ENCODE results near the gene ATP6V1C2. TPM values are rescaled to one million over a fixed set of nuclear protein-coding genes. Genes with fewer than 3 reads are reported as not detected.

The ATP6V1C2 gene
- total and polyA plus RNA-seq, 2 of the 4 experiments (the other 2 are of a cell fraction) = not detected

DNA sequence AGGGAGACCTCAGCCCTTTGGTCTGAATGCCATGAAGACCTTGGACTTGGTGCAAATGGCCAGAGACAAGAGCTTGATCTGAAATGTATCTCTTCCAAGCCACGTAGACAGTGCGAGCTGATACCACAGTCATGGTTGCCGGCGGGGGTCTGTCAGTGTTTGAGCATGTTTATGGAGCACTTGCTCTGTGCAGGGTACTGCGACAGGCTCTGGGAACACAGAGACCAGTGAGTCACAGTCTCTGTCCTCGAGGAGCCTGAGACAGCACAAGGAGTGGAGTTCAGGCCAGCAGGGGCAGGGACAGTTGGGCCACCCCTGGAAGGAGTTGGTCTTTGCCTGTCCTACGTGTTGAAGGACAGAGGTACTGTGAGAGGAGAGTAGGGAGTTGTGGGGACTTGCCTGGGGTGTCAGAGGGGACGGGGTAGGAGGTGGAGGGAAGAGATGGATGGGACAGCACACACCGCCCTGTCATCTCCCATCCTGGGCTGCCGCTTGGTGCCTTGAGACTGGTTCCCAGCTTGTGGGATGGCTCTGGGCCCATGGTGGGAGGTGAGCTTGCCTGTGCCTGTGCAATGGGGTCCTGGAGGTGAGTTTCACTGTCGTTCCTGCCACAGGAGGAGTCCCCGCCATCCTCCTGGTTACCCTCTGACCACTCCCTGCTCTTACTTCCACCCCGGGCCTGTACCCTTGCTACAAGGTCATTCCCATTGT is 39.5 kb downstream of the ATP6V1C2 start:
- Histone ChIP-seq H2BK20ac (ENCODE audit: low read depth, low read length) (no peak overlapping the region), H3K14ac (replicated peaks; ENCODE audit: low read depth, low read length) (no peak overlapping the region), H4K91ac (ENCODE audit: insufficient read depth, low read depth, low read length) (no peak overlapping the region), H2BK5ac (ENCODE audit: low read depth, low read length, poor library complexity, severe bottlenecking) (no peak overlapping the region), H3K4ac (ENCODE audit: low read depth, low read length) (no peak overlapping the region), H3K36me3 (ENCODE audit: control insufficient read depth, insufficient read depth, low read length) (no peaks in the 10 kb centered on the region), H2AFZ (replicated peaks; ENCODE audit: low read length, poor library complexity) (no peak overlapping the region), H4K20me1 (ENCODE audit: insufficient read depth, low read length) (no peaks in the 10 kb centered on the region), H2AK5ac (ENCODE audit: low read depth, low read length) (no peak overlapping the region), H4K5ac (ENCODE audit: low read depth, low read length) (no peak overlapping the region), H3K27me3 (ENCODE audit: control insufficient read depth, insufficient read depth, low read length) (peaks cover 28% of the 10 kb centered on the region; the same call in 1 of the 2 replicates), H3K4me3 (ENCODE audit: insufficient read depth, low read depth, low read length) (no peak overlapping the region), H3K4me2 (ENCODE audit: low read depth, low read length) (no peak overlapping the region), H3K9me3 (ENCODE audit: control insufficient read depth, insufficient read depth, low read length) (no peaks in the 10 kb centered on the region), H3K27ac (ENCODE audit: insufficient read depth, low read length) (no peak overlapping the region), H4K8ac (ENCODE audit: low read depth in 2 of 2, low read length in 2 of 2) (no peak overlapping the region), H2BK120ac (ENCODE audit: low read depth, low read length) (no peak overlapping the region), H3K79me1 (ENCODE audit: low read depth in 1 of 2, low read length in 2 of 2) (no peaks in the 10 kb centered on the region), H3K9me1 (ENCODE audit: insufficient read depth, low read length) (no peaks in the 10 kb centered on the region), H3K23ac (ENCODE audit: low read depth, low read length) (no peak overlapping the region), H3K18ac (ENCODE audit: low read depth, low read length) (no peak overlapping the region), H2AK9ac (replicated peaks; ENCODE audit: low read depth, low read length, poor library complexity) (no peak overlapping the region), H3K9ac (ENCODE audit: low read depth, low read length) (no peak overlapping the region), H3K56ac (ENCODE audit: extremely low read depth, insufficient read depth, low read length) (no peak overlapping the region), H2BK15ac (ENCODE audit: low read depth, low read length) (no peak overlapping the region), H3K4me1 (ENCODE audit: control insufficient read depth, insufficient read depth, low read length) (no peaks in the 10 kb centered on the region)
- TF ChIP-seq, protein P1, sequence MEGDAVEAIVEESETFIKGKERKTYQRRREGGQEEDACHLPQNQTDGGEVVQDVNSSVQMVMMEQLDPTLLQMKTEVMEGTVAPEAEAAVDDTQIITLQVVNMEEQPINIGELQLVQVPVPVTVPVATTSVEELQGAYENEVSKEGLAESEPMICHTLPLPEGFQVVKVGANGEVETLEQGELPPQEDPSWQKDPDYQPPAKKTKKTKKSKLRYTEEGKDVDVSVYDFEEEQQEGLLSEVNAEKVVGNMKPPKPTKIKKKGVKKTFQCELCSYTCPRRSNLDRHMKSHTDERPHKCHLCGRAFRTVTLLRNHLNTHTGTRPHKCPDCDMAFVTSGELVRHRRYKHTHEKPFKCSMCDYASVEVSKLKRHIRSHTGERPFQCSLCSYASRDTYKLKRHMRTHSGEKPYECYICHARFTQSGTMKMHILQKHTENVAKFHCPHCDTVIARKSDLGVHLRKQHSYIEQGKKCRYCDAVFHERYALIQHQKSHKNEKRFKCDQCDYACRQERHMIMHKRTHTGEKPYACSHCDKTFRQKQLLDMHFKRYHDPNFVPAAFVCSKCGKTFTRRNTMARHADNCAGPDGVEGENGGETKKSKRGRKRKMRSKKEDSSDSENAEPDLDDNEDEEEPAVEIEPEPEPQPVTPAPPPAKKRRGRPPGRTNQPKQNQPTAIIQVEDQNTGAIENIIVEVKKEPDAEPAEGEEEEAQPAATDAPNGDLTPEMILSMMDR (conservative IDR thresholded peaks at IDR 0.05; ENCODE audit: low read depth, low read length) = no peak
- TF ChIP-seq, protein P2, sequence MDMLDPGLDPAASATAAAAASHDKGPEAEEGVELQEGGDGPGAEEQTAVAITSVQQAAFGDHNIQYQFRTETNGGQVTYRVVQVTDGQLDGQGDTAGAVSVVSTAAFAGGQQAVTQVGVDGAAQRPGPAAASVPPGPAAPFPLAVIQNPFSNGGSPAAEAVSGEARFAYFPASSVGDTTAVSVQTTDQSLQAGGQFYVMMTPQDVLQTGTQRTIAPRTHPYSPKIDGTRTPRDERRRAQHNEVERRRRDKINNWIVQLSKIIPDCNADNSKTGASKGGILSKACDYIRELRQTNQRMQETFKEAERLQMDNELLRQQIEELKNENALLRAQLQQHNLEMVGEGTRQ (IDR thresholded peaks at IDR 0.05; ENCODE audit: low read depth, low read length) = no peak
- TF ChIP-seq FOS (IDR thresholded peaks at IDR 0.05; ENCODE audit: low read depth, low read length) (no peak), RAD21 (IDR thresholded peaks at IDR 0.05; ENCODE audit: low read length) (no peak), NFE2L2 (IDR thresholded peaks at IDR 0.05; ENCODE audit: low read depth, low read length) (no peak), MXI1 (IDR thresholded peaks at IDR 0.05; ENCODE audit: borderline replicate concordance, low read depth, low read length) (no peak), RFX5 (IDR thresholded peaks at IDR 0.05; ENCODE audit: low read depth, low read length) (no peak), CHD1 (IDR thresholded peaks at IDR 0.05; ENCODE audit: low read depth, low read length) (no peak), SMC3 (IDR thresholded peaks at IDR 0.05; ENCODE audit: low read depth, low read length) (no peak), CEBPB (IDR thresholded peaks at IDR 0.05; ENCODE audit: low read depth, low read length) (no peak), MAFK (IDR thresholded peaks at IDR 0.05; ENCODE audit: low read depth, low read length) (no peak), POLR2A (IDR thresholded peaks at IDR 0.05; ENCODE audit: low read depth, low read length) (no peak), RCOR1 (IDR thresholded peaks at IDR 0.05; ENCODE audit: insufficient replicate concordance, low read length) (no peak)
- dilution Hi-C loops (cut with HindIII; ENCODE audit: low sequenced_read_pairs, unreplicated experiment) (no loop called here), in situ Hi-C loops (cut with MboI; ENCODE audit: low sequenced_read_pairs) (no loop called here), intact Hi-C loops (cut with micrococcal nuclease) (no loop called here)
- BruUV-seq (replicated peaks) = no TSS peak
- POLR2A ChIA-PET (ENCODE audit: unreplicated experiment) = no interaction called here
- DNase-seq (no peak), ATAC-seq (ENCODE audit: low read depth) (no peak)
- CTCF ChIA-PET = no interaction called here
- 70% methylated on average over 6 of the region's 13 CpGs; no CpG with 5 or more reads in 1 of the 2 experiments for WGBS, 2 experiments (ENCODE audit: extremely low coverage in 2 of 2, insufficient read length in 1 of 2)
